HG02763 (cell line): ENCODE data around the gene MT1F.
"Not testable (repeated sequence)": the region's sequence is repeated elsewhere in the genome, so short reads cannot be mapped to it uniquely, and the experiment has no call there.

ENCODE experiments used
- ATAC-seq: cut with Tn5 transposase; IDR thresholded peaks from one replicate; pipeline ENCODE4 v1.9.1; 2021; ENCODE audit warnings: mild to moderate bottlenecking, moderate library complexity; ENCODE audit not compliant: unreplicated experiment

MT1F gene

GRCh38 chr16:56669840-56670619 lies 12.3 kb downstream of the MT1F start:
- no peak for ATAC-seq

GRCh38 chr16:56670620-56670934 lies 12.8 kb downstream of the MT1F start:
- no peak for ATAC-seq

GRCh38 chr16:56671691-56672090 lies 13.9 kb downstream of the MT1F start:
- ATAC-seq, result not testable (repeated sequence)

GRCh38 chr16:56672171-56672570 lies 14.4 kb downstream of the MT1F start:
- ATAC-seq, result not testable (repeated sequence)

GRCh38 chr16:56672761-56673536 lies 15.2 kb downstream of the MT1F start:
- ATAC-seq, result no peak

- ATAC-seq, result no peak
Observed at GRCh38 chr16:56673921-56674320, 16.2 kb downstream of the MT1F start.

GRCh38 chr16:56674570-56674969 lies 16.8 kb downstream of the MT1F start:
- not testable (repeated sequence) for ATAC-seq

- ATAC-seq, result no peak
Observed at GRCh38 chr16:56675685-56676210, 18.0 kb downstream of the MT1F start.

- no peak for ATAC-seq
Observed at GRCh38 chr16:56677474-56677873, 19.7 kb downstream of the MT1F start.

GRCh38 chr16:56679078-56679730 lies 21.4 kb downstream of the MT1F start:
- no peak for ATAC-seq

- ATAC-seq, result no peak
Observed at GRCh38 chr16:56679818-56680217, 22.1 kb downstream of the MT1F start.

GRCh38 chr16:56681939-56682702 lies 24.4 kb downstream of the MT1F start, which contains the start of gene MT1X:
Gene MT1X, plus strand, starts transcription at chr16:56682470. Its CDS starts 71 bp downstream, at chr16:56682541.
- peak; percentile 97 for ATAC-seq

GRCh38 chr16:56682703-56683397 lies 25.1 kb downstream of the MT1F start:
- ATAC-seq, result no peak

- ATAC-seq, result no peak
Observed at GRCh38 chr16:56683424-56684172, 25.8 kb downstream of the MT1F start.

GRCh38 chr16:56684256-56684925 lies 26.6 kb downstream of the MT1F start:
- ATAC-seq, result no peak

GRCh38 chr16:56684926-56685590 lies 27.3 kb downstream of the MT1F start:
- ATAC-seq, result no peak

GRCh38 chr16:56686758-56687157 lies 29.0 kb downstream of the MT1F start:
- ATAC-seq, result no peak

GRCh38 chr16:56688762-56689161 lies 31.0 kb downstream of the MT1F start:
- no peak for ATAC-seq
